Superior temporal gyrus (tissue), 1 donor: ENCODE results near the gene IGFL4.

Source experiments
- DNase-seq: peaks from one replicate; pipeline ENCODE4 v3.0.0-alpha.2; 2016; ENCODE audit errors: extremely low spot score

Gene IGFL4

GRCh38 chr19:46063201-46063600, 22.4 kb upstream of the IGFL4 start:
- no peak for DNase-seq

- DNase-seq: no peak
Observed at GRCh38 chr19:46060012-46060411, 19.2 kb upstream of the IGFL4 start.

- no peak for DNase-seq
Observed at GRCh38 chr19:46058778-46059177, 18.0 kb upstream of the IGFL4 start.

- no peak for DNase-seq
Observed at GRCh38 chr19:46056536-46056935, 15.7 kb upstream of the IGFL4 start.

GRCh38 chr19:46052896-46053295, 12.1 kb upstream of the IGFL4 start:
- no peak for DNase-seq

GRCh38 chr19:46049597-46049996, 8.8 kb upstream of the IGFL4 start:
- no peak for DNase-seq

- DNase-seq: no peak
Observed at GRCh38 chr19:46043519-46043918, 2.7 kb upstream of the IGFL4 start.

GRCh38 chr19:46042252-46042883, 1.6 kb upstream of the IGFL4 start:
- no peak for DNase-seq

GRCh38 chr19:46040125-46040524, 677 bp downstream of the IGFL4 start:
- no peak for DNase-seq

GRCh38 chr19:46036744-46037128, 4.1 kb downstream of the IGFL4 start:
- no peak for DNase-seq

- DNase-seq: no peak
Observed at GRCh38 chr19:46035986-46036743, 4.6 kb downstream of the IGFL4 start.

GRCh38 chr19:46035546-46035945, 5.3 kb downstream of the IGFL4 start:
- no peak for DNase-seq

- no peak for DNase-seq
Observed at GRCh38 chr19:46033401-46033800, 7.4 kb downstream of the IGFL4 start.

GRCh38 chr19:46032597-46033025, 8.2 kb downstream of the IGFL4 start:
- no peak for DNase-seq

- DNase-seq: no peak
Observed at GRCh38 chr19:46031781-46032596, 8.8 kb downstream of the IGFL4 start.

- no peak for DNase-seq
Observed at GRCh38 chr19:46030812-46031550, 9.8 kb downstream of the IGFL4 start.

GRCh38 chr19:46025835-46026234, 15.0 kb downstream of the IGFL4 start:
- no peak for DNase-seq

- DNase-seq: no peak
Observed at GRCh38 chr19:46023311-46023779, 17.5 kb downstream of the IGFL4 start.

GRCh38 chr19:46022431-46023310, 18.1 kb downstream of the IGFL4 start, which contains the start of gene PGLYRP1:
Gene PGLYRP1 (minus strand): TSS chr19:46023053. CDS start chr19:46023021, 32 bp downstream.
- no peak for DNase-seq

GRCh38 chr19:46022061-46022430, 18.8 kb downstream of the IGFL4 start:
- no peak for DNase-seq
